Nephron (organoid): ENCODE results near the gene ITGB5.

Experiments
- H3K27ac Mint-ChIP-seq, 3 experiments: 2 replicates each; pipeline ENCODE4 v1.8.0; 2020; ENCODE audit warnings: mixed read lengths in 3 of 3, mild to moderate bottlenecking in 2 of 3, moderate library complexity in 1 of 3
- H3K27me3 Mint-ChIP-seq: 2 replicates; pipeline ENCODE4 v1.8.0; 2021; ENCODE audit warnings: low read depth, mild to moderate bottlenecking, moderate library complexity, mixed read lengths
- H3K36me3 Mint-ChIP-seq: 2 replicates; pipeline ENCODE4 v1.8.0; 2020; ENCODE audit warnings: low read depth, mixed read lengths
- H3K4me1 Mint-ChIP-seq: 2 replicates; pipeline ENCODE4 v1.8.0; 2020; ENCODE audit warnings: mixed read lengths
- H3K4me3 Mint-ChIP-seq, 3 experiments: 2 replicates each; pipeline ENCODE4 v1.8.0; 2020; ENCODE audit warnings: mild to moderate bottlenecking in 3 of 3, mixed read lengths in 3 of 3, moderate library complexity in 2 of 3
- H3K9me3 Mint-ChIP-seq: 2 replicates; pipeline ENCODE4 v1.8.0; 2020; ENCODE audit warnings: mixed read lengths
- TF ChIP-seq, protein P1 (sequence below), 3 experiments: fragments of 200-600 bp; sonication (generic); IDR thresholded peaks; one replicate each; pipeline ENCODE4 v1.5.0; 2021; ENCODE audit warnings: antibody characterized with exemption in 3 of 3; ENCODE audit not compliant: unreplicated experiment in 3 of 3

ITGB5 gene

DNA sequence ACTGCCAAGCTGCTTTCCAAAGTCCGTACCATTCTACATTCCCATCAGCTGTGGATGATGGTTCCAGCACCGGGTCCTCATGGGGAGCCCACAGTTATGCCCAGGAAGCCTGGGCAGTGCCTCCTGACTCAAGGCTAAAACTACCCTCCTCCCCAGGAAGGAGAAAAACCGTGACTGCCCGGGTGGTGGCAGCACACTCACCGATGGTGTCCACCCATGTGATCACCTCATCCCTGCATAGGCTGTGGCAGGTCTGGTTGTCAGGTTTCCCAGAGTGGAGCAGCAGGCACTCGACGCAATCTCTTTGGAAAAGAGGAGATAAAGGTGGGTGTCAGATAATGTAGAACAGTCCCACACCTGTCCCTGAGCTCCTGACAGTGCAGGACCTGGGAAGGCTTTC lies 118.4 kb downstream of the ITGB5 start:
- no peaks in the 10 kb centered on the region for H3K9me3 Mint-ChIP-seq
- H3K36me3 Mint-ChIP-seq = peaks cover 12% of the 10 kb centered on the region
- no peak overlapping the region for H3K4me3 Mint-ChIP-seq
- no peak overlapping the region for H3K27ac Mint-ChIP-seq
- peaks cover 13% of the 10 kb centered on the region for H3K27me3 Mint-ChIP-seq
- H3K4me1 Mint-ChIP-seq = peaks cover 56% of the 10 kb centered on the region
- TF ChIP-seq, protein P1, sequence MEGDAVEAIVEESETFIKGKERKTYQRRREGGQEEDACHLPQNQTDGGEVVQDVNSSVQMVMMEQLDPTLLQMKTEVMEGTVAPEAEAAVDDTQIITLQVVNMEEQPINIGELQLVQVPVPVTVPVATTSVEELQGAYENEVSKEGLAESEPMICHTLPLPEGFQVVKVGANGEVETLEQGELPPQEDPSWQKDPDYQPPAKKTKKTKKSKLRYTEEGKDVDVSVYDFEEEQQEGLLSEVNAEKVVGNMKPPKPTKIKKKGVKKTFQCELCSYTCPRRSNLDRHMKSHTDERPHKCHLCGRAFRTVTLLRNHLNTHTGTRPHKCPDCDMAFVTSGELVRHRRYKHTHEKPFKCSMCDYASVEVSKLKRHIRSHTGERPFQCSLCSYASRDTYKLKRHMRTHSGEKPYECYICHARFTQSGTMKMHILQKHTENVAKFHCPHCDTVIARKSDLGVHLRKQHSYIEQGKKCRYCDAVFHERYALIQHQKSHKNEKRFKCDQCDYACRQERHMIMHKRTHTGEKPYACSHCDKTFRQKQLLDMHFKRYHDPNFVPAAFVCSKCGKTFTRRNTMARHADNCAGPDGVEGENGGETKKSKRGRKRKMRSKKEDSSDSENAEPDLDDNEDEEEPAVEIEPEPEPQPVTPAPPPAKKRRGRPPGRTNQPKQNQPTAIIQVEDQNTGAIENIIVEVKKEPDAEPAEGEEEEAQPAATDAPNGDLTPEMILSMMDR (IDR thresholded peaks at IDR 0.05; ENCODE audit: unreplicated experiment in 3 of 3) = no peak

DNA sequence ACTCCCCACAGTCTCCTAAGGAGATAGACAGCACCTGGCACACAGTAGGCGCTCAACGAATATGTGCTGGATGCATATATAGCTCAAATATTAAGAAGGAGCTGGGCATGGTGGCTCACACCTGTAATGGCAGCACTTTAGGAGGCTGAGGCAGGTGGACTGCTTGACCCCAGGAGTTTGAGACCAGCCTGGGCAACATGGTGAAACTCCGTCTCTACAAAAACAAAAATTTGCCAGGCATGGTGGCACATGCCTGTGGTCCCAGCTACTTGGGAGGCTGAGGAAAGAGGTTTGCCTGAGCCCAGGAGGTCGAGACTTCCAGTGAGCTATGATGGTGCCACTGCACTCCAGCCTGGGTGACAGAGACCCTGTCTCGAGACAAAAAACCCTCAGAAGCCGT lies 119.5 kb downstream of the ITGB5 start:
- Mint-ChIP-seq H3K9me3 (no peaks in the 10 kb centered on the region), H3K27me3 (peaks cover 15% of the 10 kb centered on the region), H3K36me3 (peaks cover 12% of the 10 kb centered on the region), H3K27ac (peak overlapping the region in 2 of 3 experiments; percentile 50 to 53), H3K4me1 (peaks cover 53% of the 10 kb centered on the region), H3K4me3 (no peak overlapping the region)
- TF ChIP-seq, protein P1 (IDR thresholded peaks at IDR 0.05; ENCODE audit: unreplicated experiment in 3 of 3) = no peak

DNA sequence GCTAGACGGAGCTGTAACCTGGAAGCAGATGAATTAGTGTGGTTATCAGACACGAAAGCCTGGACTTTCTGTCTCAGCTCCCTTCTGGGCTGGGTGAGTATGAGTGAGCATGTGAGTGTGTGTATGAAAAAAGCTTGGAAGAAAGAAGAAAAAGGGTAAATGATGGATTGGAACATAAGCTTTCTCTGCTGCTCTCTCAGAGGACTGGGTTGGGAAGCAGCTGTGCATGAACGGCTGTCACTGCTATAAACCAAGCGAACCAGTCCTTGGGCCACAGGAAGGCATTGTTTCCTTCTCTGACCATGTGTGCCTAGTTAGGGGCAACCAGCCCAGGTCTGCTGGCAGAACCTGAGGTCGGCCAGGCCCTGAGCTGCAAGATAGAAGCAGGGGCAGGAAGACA lies 119.9 kb downstream of the ITGB5 start:
- TF ChIP-seq, protein P1 (IDR thresholded peaks at IDR 0.05; ENCODE audit: unreplicated experiment in 3 of 3) = no peak
- H3K36me3 Mint-ChIP-seq = peaks cover 12% of the 10 kb centered on the region
- no peak overlapping the region for H3K4me3 Mint-ChIP-seq
- H3K27me3 Mint-ChIP-seq = peaks cover 19% of the 10 kb centered on the region
- peak overlapping the region in 2 of 3 experiments; percentile 50 to 53 for H3K27ac Mint-ChIP-seq
- H3K9me3 Mint-ChIP-seq = no peaks in the 10 kb centered on the region
- peaks cover 53% of the 10 kb centered on the region for H3K4me1 Mint-ChIP-seq

DNA sequence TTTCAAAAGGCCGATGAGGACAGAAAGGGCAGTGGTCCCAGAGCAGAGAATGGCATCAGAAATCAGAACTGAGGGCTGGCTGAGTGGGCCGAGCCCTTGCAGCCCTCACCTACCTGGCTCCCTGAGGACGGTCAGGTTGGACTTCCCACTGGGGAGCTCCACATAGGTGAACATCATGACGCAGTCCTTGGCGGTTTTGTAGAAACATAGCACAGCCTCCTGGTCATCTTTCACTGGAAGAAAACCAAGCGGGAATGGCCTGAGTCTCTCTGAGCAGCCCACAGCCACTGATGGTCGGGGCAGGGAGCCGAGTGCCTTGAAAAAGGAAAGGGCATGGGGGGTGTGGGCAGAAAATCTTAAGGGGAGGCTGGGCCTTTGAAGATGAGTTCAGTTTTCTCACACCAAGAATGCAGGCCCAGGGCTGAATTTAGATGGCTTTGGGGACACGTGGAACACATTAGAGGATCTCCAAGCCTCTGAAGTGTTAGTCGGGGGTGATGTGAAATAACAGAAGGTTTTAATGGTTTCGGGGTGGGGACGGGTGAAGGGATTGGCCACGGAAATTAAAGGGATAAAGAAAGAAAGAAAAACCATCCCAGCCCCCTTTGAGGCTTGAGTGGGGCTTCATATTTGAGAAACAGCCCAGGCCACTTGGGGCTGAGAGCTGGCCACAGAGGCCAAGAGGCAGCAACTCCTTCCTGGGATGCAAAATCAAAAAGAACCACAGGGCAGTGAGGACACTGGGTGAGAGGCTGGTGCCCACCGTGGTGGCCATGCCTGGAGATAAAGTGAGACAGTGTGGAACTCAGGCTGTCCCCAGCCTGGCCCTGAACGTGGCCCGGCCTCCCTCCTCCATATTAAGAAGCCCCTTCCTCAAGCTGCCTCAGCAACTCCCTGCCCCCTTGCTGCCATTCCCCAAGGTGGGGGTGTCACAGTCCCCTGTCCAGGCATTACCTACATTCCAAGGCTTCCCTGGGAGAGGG lies 120.8 kb downstream of the ITGB5 start:
- Mint-ChIP-seq H3K36me3 (peaks cover 12% of the 10 kb centered on the region), H3K27me3 (peaks cover 23% of the 10 kb centered on the region), H3K9me3 (no peaks in the 10 kb centered on the region), H3K4me1 (peaks cover 52% of the 10 kb centered on the region), H3K27ac (peak overlapping the region; percentile 34 to 53 (median 50)), H3K4me3 (no peak overlapping the region)
- TF ChIP-seq, protein P1 (IDR thresholded peaks at IDR 0.05; ENCODE audit: unreplicated experiment in 3 of 3) = no peak

DNA sequence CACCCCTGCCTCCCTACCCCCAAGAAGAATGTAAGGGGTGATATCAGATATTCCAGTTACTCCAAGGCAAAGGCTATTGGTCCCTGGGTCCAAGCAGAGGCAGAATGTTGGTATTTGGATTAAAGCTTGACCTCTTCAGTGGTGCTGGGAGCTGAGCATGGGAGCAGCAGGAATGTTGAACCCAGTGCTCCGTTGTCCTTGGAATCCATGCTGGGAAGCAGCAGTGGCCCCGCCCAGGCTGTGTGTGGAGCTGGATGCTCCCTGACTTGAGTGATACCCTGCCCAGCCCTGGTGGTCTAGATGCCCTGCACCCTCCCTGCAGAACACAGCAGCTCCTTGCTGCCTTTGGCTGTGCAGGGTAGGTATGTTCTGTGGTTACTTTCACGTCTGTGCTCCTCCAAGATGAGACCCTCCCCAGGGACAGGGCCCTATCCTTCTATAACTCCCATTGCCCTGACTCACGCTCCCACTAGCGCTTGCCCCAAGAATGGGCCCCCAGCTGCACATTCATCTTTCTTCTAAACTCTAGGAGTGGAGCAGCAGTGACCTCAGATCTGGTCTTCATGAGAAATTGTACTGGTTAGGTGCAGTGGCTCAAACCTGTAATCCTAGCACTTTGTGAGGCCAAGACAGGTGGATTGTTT lies 121.8 kb downstream of the ITGB5 start:
- H3K36me3 Mint-ChIP-seq = peaks cover 12% of the 10 kb centered on the region
- no peak overlapping the region for H3K27ac Mint-ChIP-seq
- peaks cover 50% of the 10 kb centered on the region for H3K4me1 Mint-ChIP-seq
- H3K4me3 Mint-ChIP-seq = no peak overlapping the region
- H3K27me3 Mint-ChIP-seq = peaks cover 23% of the 10 kb centered on the region
- TF ChIP-seq, protein P1 (IDR thresholded peaks at IDR 0.05; ENCODE audit: unreplicated experiment in 3 of 3) = no peak
- no peaks in the 10 kb centered on the region for H3K9me3 Mint-ChIP-seq
